PC-3 (cell line): Measurements from ENCODE around the gene NR3C1.

ENCODE experiments used
- CTCF ChIP-seq: fragments of 300-600 bp; sonication (generic); conservative IDR thresholded peaks from 2 replicates; pipeline ENCODE4 v1.5.1; 2017; ENCODE audit warnings: antibody characterized with exemption, low read depth, mild to moderate bottlenecking, low read length
- EZH2 ChIP-seq: fragments of 300-600 bp; sonication (generic); IDR thresholded peaks from one replicate; pipeline ENCODE4 v1.6.1; 2017; ENCODE audit warnings: antibody characterized with exemption, mild to moderate bottlenecking, low read length; ENCODE audit not compliant: unreplicated experiment

- TF ChIP-seq CTCF (no peak), EZH2 (no peak)
Observed at GRCh38 chr5:143386725-143387124, 16.8 kb downstream of the NR3C1 start.
